Measurements from ENCODE around the gene GAB1.

The GAB1 gene

GRCh38 chr4:143424276-143424675, 87.6 kb downstream of the GAB1 start:
- DNase-seq, result no peak

DNA sequence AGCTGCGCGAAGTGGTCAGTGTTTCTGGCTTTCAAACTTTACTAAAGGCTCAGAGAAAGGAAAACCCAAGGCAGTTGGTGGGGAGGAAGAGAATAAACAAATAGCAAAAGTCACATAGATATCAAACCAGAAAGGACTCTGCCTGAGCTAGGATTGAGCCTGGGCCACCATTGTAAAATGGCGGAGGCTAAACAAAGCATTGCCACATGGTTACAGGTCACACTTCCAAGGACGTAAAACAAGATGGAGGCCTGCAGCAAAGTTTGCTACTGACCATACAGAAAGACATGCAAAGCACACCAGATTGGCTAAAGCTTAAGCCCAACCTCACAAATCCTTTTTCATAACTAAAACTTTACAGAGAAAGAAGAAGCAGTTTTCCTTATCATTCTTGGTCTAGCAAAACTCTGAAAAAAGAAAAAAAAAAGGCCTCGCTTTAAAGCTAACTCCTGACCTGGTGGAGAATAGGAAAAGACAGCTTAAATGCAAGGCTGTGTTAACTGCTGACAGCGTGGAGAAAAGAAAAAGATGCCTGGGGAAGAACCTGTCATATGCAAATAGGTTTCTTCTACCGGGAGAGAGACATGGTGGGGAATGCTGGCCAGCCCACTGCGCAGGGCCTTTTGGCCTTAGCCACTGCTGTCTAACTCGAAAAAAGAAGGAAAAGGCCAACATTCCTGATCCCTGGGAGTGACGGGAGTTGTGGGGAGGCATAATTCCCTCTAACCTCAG, 95.0 kb downstream of the GAB1 start:
- no peak for DNase-seq

DNA sequence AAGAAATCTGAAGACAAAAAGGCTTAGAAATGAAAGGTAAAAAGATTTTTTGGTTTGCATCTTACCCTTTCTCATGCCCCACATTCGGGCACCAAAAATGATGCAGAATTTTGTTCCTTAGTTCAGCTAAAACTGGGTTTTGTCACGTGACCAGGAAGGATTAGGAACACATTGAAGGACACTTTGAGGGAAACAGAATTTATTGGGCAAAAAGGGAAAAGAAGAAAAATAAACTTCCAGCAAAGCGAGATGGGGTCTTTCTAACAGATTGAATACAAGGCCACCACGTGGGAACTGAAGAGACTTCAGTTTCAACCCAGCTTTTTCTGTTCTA, 95.5 kb downstream of the GAB1 start:
- no peak for DNase-seq

DNA sequence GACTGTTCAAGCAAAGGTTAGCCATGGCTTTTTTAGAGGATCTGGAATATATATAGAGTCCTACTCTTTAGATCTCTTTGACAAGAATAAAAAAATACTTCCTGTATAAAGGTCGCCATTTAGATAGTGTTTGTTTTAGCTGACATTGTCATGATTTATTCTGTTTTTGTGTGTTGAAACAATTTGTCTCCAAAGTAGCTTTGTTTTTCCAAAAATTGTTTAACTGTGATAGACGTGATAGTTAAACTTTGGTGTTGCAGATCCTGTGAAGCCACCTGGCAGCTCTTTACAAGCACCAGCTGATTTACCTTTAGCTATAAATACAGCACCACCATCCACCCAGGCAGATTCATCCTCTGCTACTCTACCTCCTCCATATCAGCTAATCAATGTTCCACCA, 96.6 kb downstream of the GAB1 start:
- no peak for DNase-seq

DNA sequence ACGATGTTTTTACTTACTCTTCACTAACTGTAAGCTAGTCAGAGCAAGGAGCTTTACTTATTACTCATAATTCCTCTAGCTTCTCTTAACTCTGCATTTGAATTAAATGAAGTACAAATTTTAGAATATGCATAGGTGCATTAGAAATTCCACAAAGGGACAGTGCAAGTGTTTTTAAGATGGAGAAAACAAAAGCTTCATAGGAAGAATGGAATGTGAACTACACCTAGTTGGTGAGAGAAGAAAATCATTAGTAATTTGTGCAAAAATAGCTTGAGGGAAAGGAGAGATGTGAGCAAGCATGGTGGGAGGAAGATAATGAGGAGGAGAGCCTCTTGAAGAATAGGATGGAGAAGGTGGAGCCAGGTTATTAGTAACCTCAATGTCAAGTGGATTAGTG, 99.3 kb downstream of the GAB1 start:
- DNase-seq, result no peak

GRCh38 chr4:143437476-143437875, 100.8 kb downstream of the GAB1 start:
- no peak for DNase-seq

GRCh38 chr4:143437937-143438336, 101.3 kb downstream of the GAB1 start:
- no peak for DNase-seq

DNA sequence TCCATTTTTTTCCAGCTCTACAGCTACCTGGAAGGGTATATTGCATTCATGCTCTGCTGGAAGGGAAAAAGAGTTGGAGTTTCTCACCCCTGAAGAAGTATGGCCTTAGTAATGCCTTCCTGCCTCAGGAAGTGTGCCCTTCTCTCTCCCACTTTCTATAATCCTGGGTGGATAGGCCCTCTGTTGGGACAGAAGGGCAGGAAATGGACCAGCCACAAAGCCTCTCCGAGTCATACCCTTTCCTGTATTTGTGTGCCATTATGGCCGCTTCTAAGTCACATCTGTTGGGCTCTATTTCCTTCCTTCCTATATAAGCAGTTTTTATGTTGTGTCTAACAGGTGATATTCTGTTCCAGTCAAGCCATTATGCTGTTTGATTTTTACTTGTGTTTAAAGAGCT, 102.0 kb downstream of the GAB1 start:
- DNase-seq, result no peak

GRCh38 chr4:143441109-143441508, 104.4 kb downstream of the GAB1 start:
- DNase-seq, result no peak

DNA sequence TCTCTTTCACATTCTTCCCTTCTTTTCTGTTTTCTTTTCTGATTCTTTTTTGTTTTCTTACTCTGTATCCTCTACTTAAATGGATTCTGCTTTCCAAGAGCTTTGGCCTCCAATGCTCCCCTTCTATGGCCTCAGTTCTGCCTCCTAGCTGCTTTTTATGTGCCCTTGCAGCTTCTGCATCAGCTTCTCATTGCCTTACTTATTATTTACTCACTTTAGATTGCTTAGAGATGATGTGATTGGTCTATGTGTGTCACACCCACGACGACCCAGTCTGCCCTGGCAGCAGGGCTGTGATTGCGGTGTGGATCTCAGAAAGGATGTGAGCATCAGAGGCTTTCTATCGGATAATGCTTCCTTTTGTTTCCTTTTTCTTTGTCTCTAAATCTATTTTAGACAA, 105.0 kb downstream of the GAB1 start:
- no peak for DNase-seq

DNA sequence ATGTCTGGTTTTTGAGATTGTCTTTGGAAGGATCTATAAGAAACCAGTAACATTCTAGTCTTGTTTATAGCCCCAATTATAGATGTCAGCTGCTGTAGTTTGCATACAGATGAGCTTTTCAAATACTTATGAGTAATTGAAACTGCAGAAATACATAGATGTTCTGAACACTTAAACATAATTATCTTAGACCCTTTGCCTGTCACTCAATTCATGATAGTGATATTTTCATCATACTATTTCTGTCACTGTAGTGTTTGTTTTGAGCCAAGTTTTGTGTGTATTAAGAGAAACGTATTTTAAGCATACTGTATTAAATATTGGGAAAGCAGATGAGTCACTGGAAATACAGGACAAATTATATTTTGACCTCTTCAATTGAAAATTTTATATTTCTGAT, 107.1 kb downstream of the GAB1 start:
- no peak for DNase-seq

DNA sequence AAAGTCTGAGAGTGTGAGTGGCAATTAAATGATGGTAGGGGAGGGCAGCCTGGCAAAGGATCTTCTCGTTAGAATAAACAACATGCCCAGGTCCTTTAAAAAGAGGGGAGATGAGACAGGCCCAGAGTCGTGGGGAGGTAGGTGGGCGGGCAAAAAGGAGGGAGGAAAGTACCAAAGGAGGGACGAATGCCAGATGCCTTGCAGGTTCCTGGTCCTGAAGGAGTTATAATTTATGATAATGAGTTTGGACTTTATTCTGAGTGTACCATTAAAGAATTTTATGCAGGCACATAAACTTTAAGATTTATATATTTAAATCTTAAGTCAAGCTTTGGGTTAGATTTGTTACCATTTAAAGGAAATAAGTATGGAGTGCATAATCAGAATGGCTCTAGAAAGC, 114.5 kb downstream of the GAB1 start:
- DNase-seq, result no peak

GRCh38 chr4:143455211-143455610, 118.5 kb downstream of the GAB1 start:
- DNase-seq, result no peak

DNA sequence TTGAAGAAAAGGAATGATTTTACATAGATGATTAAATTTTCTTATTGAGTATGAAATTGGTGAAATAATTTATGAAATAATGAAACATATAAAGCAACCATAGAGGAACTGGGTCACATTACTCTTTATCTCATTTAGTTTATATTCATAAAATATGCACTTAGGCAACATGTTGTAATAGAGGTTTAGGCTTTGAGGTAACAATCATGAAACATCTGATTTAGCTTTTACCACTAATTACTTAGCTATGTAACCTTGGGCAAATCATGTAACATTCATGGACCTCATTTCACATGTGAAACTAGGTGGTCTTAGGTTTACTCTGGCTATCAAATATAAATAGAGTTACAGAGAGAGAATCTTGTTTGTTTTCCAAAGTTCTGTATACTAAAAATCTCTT, 122.3 kb downstream of the GAB1 start:
- DNase-seq, result no peak

- no peak for DNase-seq
Measured at GRCh38 chr4:143473334-143474126, 136.9 kb downstream of the GAB1 start.

- no peak for DNase-seq
Measured at GRCh38 chr4:143477487-143477886, 140.8 kb downstream of the GAB1 start.

DNA sequence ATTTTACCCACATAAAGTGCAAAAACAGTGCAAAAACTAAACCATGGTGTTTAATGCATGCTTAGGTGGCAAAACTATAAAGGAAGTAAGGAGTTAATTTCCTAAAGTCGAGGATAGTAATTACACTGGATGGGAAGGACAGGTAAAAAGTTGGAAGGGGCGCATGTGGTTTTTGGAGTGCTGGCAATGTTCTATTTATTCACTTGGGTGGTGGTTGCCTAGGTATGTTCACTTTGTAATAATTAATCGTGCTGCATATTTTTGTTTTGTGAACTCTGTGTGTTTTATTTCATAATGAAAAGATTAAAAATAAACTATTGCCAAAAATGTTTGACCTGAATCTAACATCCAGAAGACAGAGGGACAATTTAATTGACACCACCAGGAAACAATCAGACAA, 144.7 kb downstream of the GAB1 start:
- no peak for DNase-seq

DNA sequence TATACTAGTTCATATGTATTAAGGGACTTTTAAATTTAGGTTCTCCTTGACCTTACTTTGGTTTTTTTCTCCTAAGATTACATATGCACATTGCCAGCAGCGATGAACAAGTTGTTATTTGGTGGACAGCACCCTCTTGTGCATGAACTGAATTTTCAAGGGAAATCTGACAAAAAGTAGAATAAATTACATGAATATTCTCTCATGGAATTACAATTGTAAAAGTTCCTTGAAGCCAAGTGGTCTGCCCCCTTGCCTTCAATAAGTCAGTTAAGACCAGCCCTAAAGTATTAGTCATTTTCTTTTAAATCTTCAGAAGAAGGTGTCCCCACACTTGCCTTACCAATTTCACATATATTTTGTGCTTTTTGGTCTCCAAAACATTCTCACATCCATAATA, 146.2 kb downstream of the GAB1 start:
- no peak for DNase-seq

DNA sequence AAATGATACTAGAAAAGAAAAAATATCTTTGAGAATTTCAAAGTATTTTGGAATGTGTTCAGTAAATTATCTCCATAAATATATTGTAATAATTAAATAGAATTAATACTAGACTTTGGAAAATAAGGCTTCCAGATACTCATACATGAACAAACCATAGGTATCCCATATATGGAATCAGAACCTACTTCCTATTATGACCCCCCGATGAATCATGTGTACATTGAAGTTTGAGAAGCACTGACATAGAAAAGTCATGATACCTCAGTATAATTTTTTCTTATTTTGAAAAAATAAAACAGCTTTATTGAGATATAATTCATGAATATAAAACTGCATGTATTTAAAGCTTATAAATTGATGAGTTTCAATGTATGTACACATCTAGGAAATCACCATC, 149.6 kb downstream of the GAB1 start:
- DNase-seq, result no peak

GRCh38 chr4:143488687-143489086, 152.0 kb downstream of the GAB1 start:
- DNase-seq, result no peak

DNA sequence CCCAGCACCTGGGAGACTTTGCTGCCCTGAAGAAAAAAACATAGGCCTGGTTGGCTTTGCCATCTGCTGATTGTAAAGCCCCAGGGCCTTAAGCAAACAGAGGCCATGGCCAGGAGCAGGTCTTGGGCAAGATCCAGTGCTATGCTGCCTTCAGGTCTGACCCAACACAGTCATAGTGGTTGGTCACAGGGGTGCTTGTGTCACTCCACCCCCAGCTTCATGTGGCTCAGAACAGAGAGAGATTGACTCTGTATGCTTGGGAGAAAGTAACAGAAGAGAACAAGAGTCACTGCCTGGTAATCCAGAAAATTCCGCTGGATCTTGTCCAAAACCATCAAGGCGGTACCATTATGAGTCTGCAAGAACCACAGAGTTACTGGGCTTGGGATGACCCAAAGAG, 152.4 kb downstream of the GAB1 start:
- DNase-seq, result no peak

- no peak for DNase-seq
Measured at GRCh38 chr4:143498021-143498420, 161.3 kb downstream of the GAB1 start.

GRCh38 chr4:143502231-143502630, 165.6 kb downstream of the GAB1 start:
- DNase-seq, result no peak

- no peak for DNase-seq
Measured at GRCh38 chr4:143506031-143506430, 169.4 kb downstream of the GAB1 start.

DNA sequence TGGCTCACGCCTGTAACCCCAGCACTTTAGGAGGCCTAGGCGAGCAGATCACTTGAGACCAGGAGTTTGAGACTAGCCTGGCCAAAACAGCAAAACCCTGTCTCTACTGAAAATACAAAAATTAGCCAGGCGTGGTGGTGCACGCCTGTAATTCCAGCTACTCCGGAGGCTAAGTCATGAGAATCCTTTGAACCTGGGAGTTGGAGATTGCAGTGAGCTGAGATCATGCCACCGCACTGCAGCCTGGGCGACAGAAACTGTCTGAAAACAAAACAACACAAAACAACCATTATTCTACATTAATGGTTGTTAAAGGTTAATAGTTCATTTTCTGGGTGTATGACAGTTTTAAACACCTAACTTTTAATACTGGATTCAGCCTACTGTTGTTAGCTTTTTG, 175.2 kb downstream of the GAB1 start:
- DNase-seq, result no peak
